ENCODE results near the gene TP53BP2.

TP53BP2 gene

DNA sequence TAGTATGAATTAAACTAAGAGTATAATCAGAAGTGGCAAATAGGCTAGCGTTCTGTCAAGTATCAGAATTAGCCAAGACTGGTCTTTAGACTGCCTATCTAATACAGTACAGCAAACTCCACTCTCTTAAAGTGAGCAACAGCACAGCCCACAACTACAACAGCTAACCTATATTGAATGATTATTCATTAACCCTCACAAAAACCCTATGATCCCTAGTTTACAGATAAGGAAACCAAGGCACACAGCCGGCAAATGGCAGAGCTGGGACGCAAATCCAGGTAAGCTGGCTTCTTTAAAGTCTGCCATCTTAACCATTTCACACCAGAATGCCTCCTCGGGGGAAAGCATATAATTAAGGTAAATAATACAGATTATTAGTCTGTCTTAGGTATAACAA lies 52.0 kb downstream of the TP53BP2 start:
- no peak for DNase-seq

- no peak for DNase-seq
Measured at GRCh38 chr1:223792046-223792445, 53.7 kb downstream of the TP53BP2 start.

DNA sequence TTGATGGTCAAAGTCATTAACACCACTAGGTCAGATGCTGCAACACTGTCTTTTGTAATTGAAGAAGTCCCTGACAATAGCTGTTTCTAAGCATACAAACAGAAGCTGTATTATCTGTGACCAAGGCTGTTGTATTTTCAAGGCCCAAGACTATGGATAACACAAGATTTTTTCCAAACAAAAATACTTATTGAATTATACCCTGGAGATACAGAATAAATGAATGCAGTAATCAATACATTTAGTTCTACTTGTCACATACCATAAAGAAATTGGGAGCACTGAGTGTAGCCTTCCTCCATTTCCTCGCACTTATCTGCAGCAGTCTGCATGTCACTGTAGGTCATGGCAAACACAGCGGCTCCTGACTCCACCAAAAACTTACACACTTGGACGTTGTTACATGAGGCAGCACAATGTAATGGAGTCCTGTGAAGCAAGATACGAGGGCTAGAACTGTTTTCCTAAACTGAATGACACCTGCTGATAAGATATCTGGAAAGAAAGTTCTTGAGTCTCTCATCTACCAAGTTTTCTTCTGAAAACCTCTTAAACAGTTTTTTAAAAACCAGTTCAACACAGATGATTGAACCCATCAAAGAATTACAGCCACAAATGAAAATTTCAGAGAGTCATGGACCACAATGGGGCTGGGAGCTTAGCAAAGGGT lies 56.9 kb downstream of the TP53BP2 start:
- no peak for DNase-seq

- DNase-seq, result no peak
Measured at GRCh38 chr1:223785808-223786207, 59.9 kb downstream of the TP53BP2 start.

GRCh38 chr1:223784541-223784940 lies 61.2 kb downstream of the TP53BP2 start:
- no peak for DNase-seq

DNA sequence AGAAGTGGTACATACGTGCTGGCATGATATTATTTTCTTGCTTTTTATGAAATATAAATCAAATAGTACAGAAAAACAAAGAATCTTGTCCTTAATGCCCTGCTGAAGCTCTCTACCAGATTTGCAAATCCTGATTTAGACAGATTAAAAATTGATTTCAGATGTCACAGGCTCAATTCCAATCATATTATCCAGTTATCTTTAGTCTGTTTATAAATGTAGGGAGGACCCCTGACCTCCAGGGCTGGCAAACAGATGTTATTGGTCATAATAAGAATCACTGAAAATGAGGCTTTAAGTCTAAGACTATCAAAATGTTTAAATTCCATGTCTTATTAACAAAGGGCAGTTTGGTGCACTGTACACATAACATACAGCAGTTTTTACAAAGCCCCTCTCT lies 62.1 kb downstream of the TP53BP2 start:
- DNase-seq, result no peak

GRCh38 chr1:223780949-223781348 lies 64.8 kb downstream of the TP53BP2 start:
- DNase-seq, result no peak

DNA sequence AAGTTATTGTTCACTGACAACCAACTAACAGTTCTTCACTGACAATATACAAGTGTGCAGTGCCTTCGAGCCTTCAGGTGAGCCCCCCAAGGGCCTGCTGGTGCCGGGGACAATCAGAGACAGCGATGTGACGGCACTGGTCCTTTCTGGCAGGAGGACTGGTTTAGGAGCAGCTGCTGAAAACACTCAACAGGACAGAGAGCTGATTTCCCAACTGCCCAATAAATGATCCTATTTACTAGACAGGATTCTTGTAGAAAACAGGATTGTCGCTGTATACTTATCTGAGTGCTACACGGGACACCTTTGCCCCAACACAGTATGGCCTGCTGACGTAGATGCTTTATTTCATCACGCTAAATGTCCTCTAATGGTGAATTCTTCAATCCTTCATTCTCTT lies 65.4 kb downstream of the TP53BP2 start:
- DNase-seq, result no peak

DNA sequence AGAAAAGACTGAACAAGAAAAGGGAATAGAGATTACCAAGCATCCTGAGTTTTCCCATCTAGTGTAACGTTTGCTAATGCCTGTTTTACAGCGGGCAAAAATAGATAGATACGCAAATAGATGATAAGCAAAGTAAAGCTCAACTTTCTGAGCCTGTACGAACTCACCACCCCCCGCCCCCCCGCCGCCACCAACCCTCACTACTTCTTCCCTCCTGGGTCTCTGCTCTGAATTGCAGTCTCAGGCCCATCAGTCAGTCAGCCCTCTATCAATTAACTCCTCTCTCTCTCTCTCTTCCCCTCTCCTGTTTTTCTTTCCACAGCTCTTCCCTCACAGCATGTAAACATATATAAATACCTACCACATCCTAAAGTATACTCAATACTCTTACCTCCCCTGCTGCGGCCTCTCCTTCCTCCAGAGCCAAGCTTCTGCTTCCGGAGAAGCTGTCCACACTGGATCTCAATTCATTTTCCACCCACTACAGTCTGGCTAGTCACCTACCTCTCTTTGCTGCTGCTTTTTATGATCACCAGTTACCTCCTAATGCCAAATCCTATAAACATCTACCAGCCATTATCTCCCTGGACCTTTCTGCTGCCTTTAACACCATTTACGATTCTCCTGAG lies 68.8 kb downstream of the TP53BP2 start:
- DNase-seq, result no peak

DNA sequence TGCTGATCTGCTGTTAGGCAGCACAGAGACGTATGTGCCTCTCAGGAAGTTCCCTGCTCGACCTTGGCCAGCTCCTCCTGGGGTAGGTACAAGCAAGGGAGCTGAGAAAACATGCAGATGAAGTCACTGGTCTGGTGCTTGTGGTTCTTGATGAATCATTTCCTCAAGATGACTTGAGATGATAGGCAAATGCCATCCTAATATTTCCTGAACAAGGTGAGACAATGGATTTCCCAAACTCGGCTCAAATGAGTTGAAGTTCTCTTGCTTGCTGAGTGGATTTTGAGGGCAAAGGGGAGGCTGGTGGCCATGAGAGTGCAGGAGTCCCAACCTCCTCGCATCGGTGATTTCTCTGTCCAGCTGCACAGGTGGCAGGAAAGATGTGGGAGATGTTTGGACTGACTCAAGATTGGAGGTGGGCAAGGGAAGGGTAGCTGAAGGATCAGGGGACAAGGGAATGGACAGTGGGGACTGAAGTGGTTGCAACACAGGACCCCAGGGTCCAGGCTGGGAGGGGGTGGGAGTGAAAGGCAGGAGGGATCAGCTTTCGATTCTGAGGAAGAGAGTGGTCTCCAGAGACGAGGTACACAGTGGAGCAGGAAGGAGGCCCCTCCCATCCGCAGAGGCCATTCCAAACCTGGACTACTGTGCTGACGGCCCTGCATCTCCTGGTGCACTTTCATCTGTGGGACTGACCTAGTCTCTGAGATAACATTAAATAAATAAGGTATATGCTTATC lies 69.5 kb downstream of the TP53BP2 start:
- DNase-seq, result no peak

- DNase-seq, result no peak
Measured at GRCh38 chr1:223775711-223776074, 70.1 kb downstream of the TP53BP2 start.

DNA sequence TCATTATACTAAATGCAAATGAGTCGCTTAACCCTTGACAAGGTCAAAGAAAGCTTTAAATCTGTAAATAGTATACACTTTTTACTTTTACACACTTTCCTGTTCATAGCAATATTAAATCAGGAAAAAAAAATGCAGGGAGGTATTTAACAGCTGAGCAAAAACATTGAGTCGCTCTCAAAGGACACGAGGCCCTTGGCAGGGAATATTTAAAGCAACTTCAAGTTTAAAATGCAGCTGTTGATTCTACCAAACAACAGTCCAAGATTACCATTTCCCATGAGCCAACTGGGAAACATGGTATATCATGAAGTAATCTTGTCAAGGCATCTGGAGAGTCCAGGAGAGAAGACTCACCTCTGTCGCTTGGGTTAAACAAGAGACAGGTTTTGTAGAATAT lies 70.7 kb downstream of the TP53BP2 start:
- DNase-seq, result no peak

DNA sequence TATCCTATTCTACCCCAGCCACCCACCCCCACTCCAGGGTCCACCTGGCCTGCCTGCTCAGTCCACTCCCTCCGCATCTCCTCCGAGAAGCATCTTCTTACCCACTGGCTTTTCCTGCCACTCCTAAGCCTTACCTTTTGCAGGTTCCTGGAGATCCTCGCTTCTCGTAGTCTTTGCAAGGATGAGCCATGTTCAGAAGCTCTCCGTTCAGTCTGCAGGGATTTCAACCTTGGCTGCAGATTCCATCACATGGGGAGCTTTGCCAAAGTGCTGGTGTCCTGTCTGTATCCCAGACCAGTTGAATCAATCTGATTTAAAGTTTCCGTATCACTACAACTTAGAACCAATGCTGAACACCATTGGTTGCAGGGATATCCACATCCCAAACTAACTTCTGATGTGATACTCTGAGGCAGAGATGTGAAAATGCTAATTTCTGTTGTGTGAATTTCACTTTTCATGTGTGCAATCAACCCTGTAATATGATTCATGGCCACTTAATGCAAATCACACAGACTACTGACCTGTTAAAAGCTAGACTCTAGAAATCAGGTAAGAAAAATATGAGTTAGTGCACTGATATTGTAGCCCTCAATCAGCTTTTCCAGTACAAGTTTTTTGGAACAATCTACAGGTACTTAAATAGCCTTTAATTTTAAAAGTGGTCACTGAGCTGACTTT lies 71.5 kb downstream of the TP53BP2 start:
- DNase-seq, result no peak

DNA sequence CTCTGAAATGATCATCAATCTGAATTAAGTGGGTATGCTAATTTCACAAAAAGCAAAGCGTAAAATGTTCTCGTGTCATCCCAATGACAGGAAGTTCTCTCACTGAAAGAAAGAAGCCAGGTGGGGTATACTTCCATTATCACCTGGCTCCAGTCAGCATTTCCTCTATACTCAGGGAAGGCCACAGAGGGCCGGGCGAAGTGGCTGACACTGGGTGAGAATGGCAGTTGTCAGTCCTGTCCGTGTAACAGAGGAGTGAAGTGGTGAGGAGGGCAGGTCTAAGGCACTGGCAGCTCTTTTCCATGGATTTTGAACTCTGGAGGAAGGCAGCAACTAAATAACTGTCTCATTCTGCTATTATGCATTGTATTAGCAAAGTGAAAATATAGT lies 73.0 kb downstream of the TP53BP2 start:
- no peak for DNase-seq

GRCh38 chr1:223771814-223772770 lies 73.7 kb downstream of the TP53BP2 start:
- no peak for DNase-seq

- no peak for DNase-seq
Measured at GRCh38 chr1:223771469-223771813, 74.3 kb downstream of the TP53BP2 start.

GRCh38 chr1:223770621-223771315 lies 75.0 kb downstream of the TP53BP2 start:
- DNase-seq, result no peak

GRCh38 chr1:223765719-223766340 lies 79.9 kb downstream of the TP53BP2 start:
- DNase-seq, result no peak

GRCh38 chr1:223765036-223765718 lies 80.6 kb downstream of the TP53BP2 start:
- DNase-seq, result no peak

- no peak for DNase-seq
Measured at GRCh38 chr1:223763881-223764280, 81.9 kb downstream of the TP53BP2 start.

GRCh38 chr1:223763251-223763650 lies 82.5 kb downstream of the TP53BP2 start:
- DNase-seq, result no peak
